ENCODE measurements around the gene TIMM21. TPM values are rescaled to one million over a fixed set of nuclear protein-coding genes. Genes with fewer than 3 reads are reported as not detected.

The TIMM21 gene
- total and polyA plus RNA-seq, 9 of the 15 experiments (the other 6 are each of a cell fraction or from before 2014, with no cell fraction given), result 54.7 to 229 (median 83.3) TPM

GRCh38 chr18:74110976-74111375 lies 37.3 kb upstream of the TIMM21 start:
- WGBS (ENCODE audit: insufficient coverage, low coverage, missing lambda C conversion rate), result 11% methylated on average over 4 of the region's 4 CpGs
- no peaks in the 10 kb centered on the region for H3K9me3 ChIP-seq (replicated peaks; ENCODE audit: control insufficient read depth, insufficient read depth, low read depth, low read length)
- ChIA-PET CTCF (ENCODE audit: low intra/inter-chr PET ratio) (no interaction called here), POLR2A (no interaction called here)
- no peak overlapping the region for H2AFZ ChIP-seq (ENCODE audit: low read depth, low read length)
- DNase-seq (ENCODE audit: extremely low read depth in 1 of 4, low spot score in 3 of 4) (no peak), FAIRE-seq (no peak), ATAC-seq (no peak)
- H4K20me1 ChIP-seq (replicated peaks; ENCODE audit: control insufficient read depth, insufficient read depth, low read length), result no peaks in the 10 kb centered on the region
- H3K9me1 ChIP-seq (ENCODE audit: control insufficient read depth, insufficient read depth, low read length), result no peaks in the 10 kb centered on the region
- no peak for TF ChIP-seq PTRF (tag; IDR thresholded peaks at IDR 0.05)
- no peak for TF ChIP-seq CBFB (CRISPR knock-in tag; IDR thresholded peaks at IDR 0.05)
- TF ChIP-seq TAF1 (IDR thresholded peaks at IDR 0.05; ENCODE audit: control insufficient read depth, extremely low read depth, insufficient read depth, low read length, severe bottlenecking), result no peak
- no peak for TF ChIP-seq DEAF1 (CRISPR knock-in tag; IDR thresholded peaks at IDR 0.05)
- no peak for TF ChIP-seq MEF2D (tag; conservative IDR thresholded peaks at IDR 0.05; ENCODE audit: low read depth)
- TF ChIP-seq HMG20A (CRISPR knock-in tag; conservative IDR thresholded peaks at IDR 0.05), result no peak
- TF ChIP-seq ZNF512 (tag; IDR thresholded peaks at IDR 0.05), result no peak
- no TSS peak for BruUV-seq (replicated peaks)
- H3K27me3 ChIP-seq (ENCODE audit: control insufficient read depth in 2 of 2, insufficient read depth in 2 of 2, low read length in 2 of 2), result no peaks in the 10 kb centered on the region
- H3K27ac ChIP-seq (ENCODE audit: extremely low read depth, low read depth, low read length), result no peak overlapping the region
- H3K79me2 ChIP-seq (ENCODE audit: control insufficient read depth, insufficient read depth, low read length), result no peaks in the 10 kb centered on the region
- no peak overlapping the region for H3K4me3 ChIP-seq
- H3K36me3 ChIP-seq (ENCODE audit: control insufficient read depth, insufficient read depth, low read length), result no peaks in the 10 kb centered on the region
- in situ Hi-C loops (cut with MboI), result no loop called here
- no peaks in the 10 kb centered on the region for H3K4me1 ChIP-seq (replicated peaks in 1 of 2; ENCODE audit: control insufficient read depth in 2 of 2, insufficient read depth in 2 of 2, low read length in 2 of 2)
- H3K4me2 ChIP-seq (ENCODE audit: insufficient read depth, low read length), result no peak overlapping the region
- intact Hi-C loops (cut with micrococcal nuclease), result no loop called here
- no peak overlapping the region for H3K9ac ChIP-seq (ENCODE audit: insufficient read depth in 1 of 2, low read depth in 2 of 2, low read length in 2 of 2)

All from K562 (cell line).